ENCODE data around the gene TSKS. TPM values are rescaled to one million over a fixed set of nuclear protein-coding genes. Genes with fewer than 3 reads are reported as not detected.

The TSKS gene
- total and polyA plus RNA-seq, 2 of the 13 experiments (the other 11 are each of a cell fraction or from before 2014, with no cell fraction given) = 0.03 TPM; not detected in 1

DNA sequence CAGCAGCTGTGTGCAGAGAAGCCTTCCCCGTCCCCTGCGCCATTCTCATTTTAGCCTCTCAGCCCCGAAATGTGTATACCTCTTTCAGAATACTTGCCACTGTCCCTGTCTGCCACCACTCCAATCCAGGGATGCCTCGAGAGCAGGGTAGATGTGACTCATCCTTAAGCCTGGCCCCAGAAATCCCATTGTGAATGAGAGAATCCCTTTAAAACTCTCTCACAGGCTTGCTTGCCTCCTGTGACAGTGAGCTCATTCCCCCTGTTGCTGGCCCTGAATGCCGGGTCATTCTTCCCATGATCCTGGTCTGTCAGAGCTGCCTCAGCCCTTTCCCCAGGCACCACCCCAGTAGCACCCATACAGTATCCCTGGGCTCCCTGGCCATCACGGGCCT lies 13.3 kb upstream of the TSKS start (continued):
- TF ChIP-seq, protein P1, sequence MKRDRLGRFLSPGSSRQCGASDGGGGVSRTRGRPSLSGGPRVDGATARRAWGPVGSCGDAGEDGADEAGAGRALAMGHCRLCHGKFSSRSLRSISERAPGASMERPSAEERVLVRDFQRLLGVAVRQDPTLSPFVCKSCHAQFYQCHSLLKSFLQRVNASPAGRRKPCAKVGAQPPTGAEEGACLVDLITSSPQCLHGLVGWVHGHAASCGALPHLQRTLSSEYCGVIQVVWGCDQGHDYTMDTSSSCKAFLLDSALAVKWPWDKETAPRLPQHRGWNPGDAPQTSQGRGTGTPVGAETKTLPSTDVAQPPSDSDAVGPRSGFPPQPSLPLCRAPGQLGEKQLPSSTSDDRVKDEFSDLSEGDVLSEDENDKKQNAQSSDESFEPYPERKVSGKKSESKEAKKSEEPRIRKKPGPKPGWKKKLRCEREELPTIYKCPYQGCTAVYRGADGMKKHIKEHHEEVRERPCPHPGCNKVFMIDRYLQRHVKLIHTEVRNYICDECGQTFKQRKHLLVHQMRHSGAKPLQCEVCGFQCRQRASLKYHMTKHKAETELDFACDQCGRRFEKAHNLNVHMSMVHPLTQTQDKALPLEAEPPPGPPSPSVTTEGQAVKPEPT (CRISPR knock-in tag; IDR thresholded peaks at IDR 0.05; ENCODE audit: low read depth) = no peak
- TF ChIP-seq HOXA3 (CRISPR knock-in tag; IDR thresholded peaks at IDR 0.05) = no peak
- TF ChIP-seq, protein P2, sequence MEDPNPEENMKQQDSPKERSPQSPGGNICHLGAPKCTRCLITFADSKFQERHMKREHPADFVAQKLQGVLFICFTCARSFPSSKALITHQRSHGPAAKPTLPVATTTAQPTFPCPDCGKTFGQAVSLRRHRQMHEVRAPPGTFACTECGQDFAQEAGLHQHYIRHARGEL (CRISPR knock-in tag; IDR thresholded peaks at IDR 0.05) = no peak

DNA sequence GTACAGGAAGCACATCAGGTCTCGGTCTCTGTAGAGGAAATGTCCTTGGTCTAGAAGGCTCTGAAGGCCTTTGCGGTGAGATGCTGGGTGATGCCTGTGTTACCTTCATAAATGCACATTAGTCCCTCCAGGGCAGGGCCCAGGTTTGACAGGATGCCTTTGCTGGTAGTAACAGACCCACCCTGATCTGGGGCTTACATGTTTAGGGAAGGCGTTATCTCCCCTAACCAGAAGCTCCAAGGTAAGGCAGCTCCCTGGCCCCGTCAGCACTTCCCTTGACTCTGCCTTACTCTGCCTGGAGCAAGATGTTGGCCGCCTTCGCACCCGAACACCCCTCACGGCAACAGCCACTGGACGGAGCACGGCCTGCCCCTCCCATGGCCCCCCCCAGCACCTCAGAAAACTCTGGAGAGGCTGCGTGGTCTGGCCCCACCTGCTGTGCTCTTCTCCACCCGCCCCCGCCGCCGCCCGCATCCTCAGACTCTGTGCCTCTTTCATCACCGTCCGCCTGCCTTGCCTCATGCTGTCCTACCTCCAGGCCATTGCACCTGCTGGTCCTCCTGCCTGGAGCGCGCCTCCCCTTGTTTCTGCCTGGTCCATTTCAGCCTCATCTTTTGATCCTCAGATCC lies 12.8 kb upstream of the TSKS start:
- in situ Hi-C loops (cut with HindIII; ENCODE audit: extremely low pct_ligation_motif_present, low pct_unique_long_range_greater_than_20kb) (no loop called here), intact Hi-C loops (cut with micrococcal nuclease; ENCODE audit: unreplicated experiment) (no loop called here)
- no peaks in the 10 kb centered on the region for H3K36me3 ChIP-seq (replicated peaks in 1 of 2; ENCODE audit: control insufficient read depth in 1 of 2, insufficient read depth in 2 of 2, low read length in 2 of 2)
- H3K9me3 ChIP-seq (ENCODE audit: low read length) = no peaks in the 10 kb centered on the region
- no peak overlapping the region for H3K4me2 ChIP-seq (ENCODE audit: low read depth, low read length)
- 98% methylated on average over 19 of the region's 20 CpGs for WGBS (ENCODE audit: low lambda C conversion rate)
- no peak overlapping the region for H3K9ac ChIP-seq (ENCODE audit: insufficient read depth, low read depth, low read length)
- ChIA-PET CTCF (ENCODE audit: low intra/inter-chr PET ratio, low total read pairs) (no interaction called here), POLR2A (no interaction called here)
- H2AFZ ChIP-seq (ENCODE audit: low read length) = no peak overlapping the region
- H3K27ac ChIP-seq (ENCODE audit: extremely low read length, insufficient read depth, low read length) = no peak overlapping the region
- H3K4me1 ChIP-seq (ENCODE audit: insufficient read depth, low read length) = peaks cover 19% of the 10 kb centered on the region
- BruUV-seq (replicated peaks) = no TSS peak
- DNase-seq (ENCODE audit: low spot score) (no peak), FAIRE-seq (no peak), ATAC-seq (no peak)
- no peak overlapping the region for H3K4me3 ChIP-seq (replicated peaks in 1 of 3; ENCODE audit: insufficient read depth in 1 of 3, low read depth in 2 of 3, low read length in 3 of 3)
- H3K79me2 ChIP-seq (ENCODE audit: insufficient read depth, low read length) = peaks cover 3% of the 10 kb centered on the region
- no peaks in the 10 kb centered on the region for H4K20me1 ChIP-seq (ENCODE audit: insufficient read depth, low read length)
- H3K27me3 ChIP-seq (ENCODE audit: control insufficient read depth in 1 of 2, insufficient read depth in 2 of 2, low read length in 2 of 2) = no peaks in the 10 kb centered on the region
- TF ChIP-seq MTA1 (CRISPR knock-in tag; IDR thresholded peaks at IDR 0.05; ENCODE audit: borderline replicate concordance) (no peak), CEBPB (IDR thresholded peaks at IDR 0.05; ENCODE audit: borderline replicate concordance, low read depth, low read length) (no peak), SAFB2 (CRISPR knock-in tag; IDR thresholded peaks at IDR 0.05; ENCODE audit: borderline replicate concordance, low read depth) (no peak), ZNF543 (CRISPR knock-in tag; IDR thresholded peaks at IDR 0.05) (no peak), BHLHE40 (IDR thresholded peaks at IDR 0.05; ENCODE audit: low read length) (no peak), TCF12 (IDR thresholded peaks at IDR 0.05) (no peak), TCF12 (CRISPR knock-in tag; IDR thresholded peaks at IDR 0.05) (no peak), ZNF530 (CRISPR knock-in tag; IDR thresholded peaks at IDR 0.05; ENCODE audit: low read depth) (no peak), ZNF776 (CRISPR knock-in tag; IDR thresholded peaks at IDR 0.05) (no peak), ZNF775 (CRISPR knock-in tag; IDR thresholded peaks at IDR 0.05; ENCODE audit: borderline replicate concordance) (no peak)
- TF ChIP-seq, protein P3, sequence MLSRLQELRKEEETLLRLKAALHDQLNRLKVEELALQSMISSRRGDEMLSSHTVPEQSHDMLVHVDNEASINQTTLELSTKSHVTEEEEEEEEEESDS (CRISPR knock-in tag; IDR thresholded peaks at IDR 0.05; ENCODE audit: borderline replicate concordance) = no peak
- TF ChIP-seq, protein P4, sequence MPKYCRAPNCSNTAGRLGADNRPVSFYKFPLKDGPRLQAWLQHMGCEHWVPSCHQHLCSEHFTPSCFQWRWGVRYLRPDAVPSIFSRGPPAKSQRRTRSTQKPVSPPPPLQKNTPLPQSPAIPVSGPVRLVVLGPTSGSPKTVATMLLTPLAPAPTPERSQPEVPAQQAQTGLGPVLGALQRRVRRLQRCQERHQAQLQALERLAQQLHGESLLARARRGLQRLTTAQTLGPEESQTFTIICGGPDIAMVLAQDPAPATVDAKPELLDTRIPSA (CRISPR knock-in tag; IDR thresholded peaks at IDR 0.05; ENCODE audit: borderline replicate concordance) = no peak
- TF ChIP-seq, protein P5, sequence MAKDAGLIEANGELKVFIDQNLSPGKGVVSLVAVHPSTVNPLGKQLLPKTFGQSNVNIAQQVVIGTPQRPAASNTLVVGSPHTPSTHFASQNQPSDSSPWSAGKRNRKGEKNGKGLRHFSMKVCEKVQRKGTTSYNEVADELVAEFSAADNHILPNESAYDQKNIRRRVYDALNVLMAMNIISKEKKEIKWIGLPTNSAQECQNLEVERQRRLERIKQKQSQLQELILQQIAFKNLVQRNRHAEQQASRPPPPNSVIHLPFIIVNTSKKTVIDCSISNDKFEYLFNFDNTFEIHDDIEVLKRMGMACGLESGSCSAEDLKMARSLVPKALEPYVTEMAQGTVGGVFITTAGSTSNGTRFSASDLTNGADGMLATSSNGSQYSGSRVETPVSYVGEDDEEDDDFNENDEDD (CRISPR knock-in tag; IDR thresholded peaks at IDR 0.05; ENCODE audit: borderline replicate concordance) = no peak
- TF ChIP-seq, protein P6, sequence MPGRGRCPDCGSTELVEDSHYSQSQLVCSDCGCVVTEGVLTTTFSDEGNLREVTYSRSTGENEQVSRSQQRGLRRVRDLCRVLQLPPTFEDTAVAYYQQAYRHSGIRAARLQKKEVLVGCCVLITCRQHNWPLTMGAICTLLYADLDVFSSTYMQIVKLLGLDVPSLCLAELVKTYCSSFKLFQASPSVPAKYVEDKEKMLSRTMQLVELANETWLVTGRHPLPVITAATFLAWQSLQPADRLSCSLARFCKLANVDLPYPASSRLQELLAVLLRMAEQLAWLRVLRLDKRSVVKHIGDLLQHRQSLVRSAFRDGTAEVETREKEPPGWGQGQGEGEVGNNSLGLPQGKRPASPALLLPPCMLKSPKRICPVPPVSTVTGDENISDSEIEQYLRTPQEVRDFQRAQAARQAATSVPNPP (CRISPR knock-in tag; IDR thresholded peaks at IDR 0.05) = no peak
